ENCODE data around the gene CIAO2B.

GRCh38 chr16:66891797-66892196, 42.4 kb downstream of the CIAO2B start:
- TF ChIP-seq, protein P1, sequence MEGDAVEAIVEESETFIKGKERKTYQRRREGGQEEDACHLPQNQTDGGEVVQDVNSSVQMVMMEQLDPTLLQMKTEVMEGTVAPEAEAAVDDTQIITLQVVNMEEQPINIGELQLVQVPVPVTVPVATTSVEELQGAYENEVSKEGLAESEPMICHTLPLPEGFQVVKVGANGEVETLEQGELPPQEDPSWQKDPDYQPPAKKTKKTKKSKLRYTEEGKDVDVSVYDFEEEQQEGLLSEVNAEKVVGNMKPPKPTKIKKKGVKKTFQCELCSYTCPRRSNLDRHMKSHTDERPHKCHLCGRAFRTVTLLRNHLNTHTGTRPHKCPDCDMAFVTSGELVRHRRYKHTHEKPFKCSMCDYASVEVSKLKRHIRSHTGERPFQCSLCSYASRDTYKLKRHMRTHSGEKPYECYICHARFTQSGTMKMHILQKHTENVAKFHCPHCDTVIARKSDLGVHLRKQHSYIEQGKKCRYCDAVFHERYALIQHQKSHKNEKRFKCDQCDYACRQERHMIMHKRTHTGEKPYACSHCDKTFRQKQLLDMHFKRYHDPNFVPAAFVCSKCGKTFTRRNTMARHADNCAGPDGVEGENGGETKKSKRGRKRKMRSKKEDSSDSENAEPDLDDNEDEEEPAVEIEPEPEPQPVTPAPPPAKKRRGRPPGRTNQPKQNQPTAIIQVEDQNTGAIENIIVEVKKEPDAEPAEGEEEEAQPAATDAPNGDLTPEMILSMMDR (IDR thresholded peaks at IDR 0.05; ENCODE audit: extremely low read depth in 1 of 2, insufficient read depth in 1 of 2, low read depth in 1 of 2, low read length in 2 of 2) = no peak
- TF ChIP-seq POLR2A (IDR thresholded peaks at IDR 0.05; ENCODE audit: low read depth, low read length) (no peak), POLR2AphosphoS5 (IDR thresholded peaks at IDR 0.05; ENCODE audit: insufficient read depth, low read depth, low read length) (no peak)
